ENCODE results near the gene YPEL3. TPM values are rescaled to one million over a fixed set of nuclear protein-coding genes. Genes with fewer than 3 reads are reported as not detected.
A peak's percentile ranks its signal among the peaks of the same experiment; 100 is the strongest.

YPEL3 gene
- total RNA-seq, 6 experiments from 2014 or later: 17.2 to 28.4 (median 19.1) TPM

- no peaks in the 10 kb centered on the region for H3K9me3 Mint-ChIP-seq
- H3K36me3 Mint-ChIP-seq (ENCODE audit: low read depth): peaks cover 4% of the 10 kb centered on the region; the same call in 1 of the 2 replicates
- H3K4me1 Mint-ChIP-seq (ENCODE audit: low read depth): peaks cover 36% of the 10 kb centered on the region
- peak overlapping the region; percentile 90 for H3K4me3 Mint-ChIP-seq
- no peak for TF ChIP-seq CTCF (IDR thresholded peaks at IDR 0.05)
- peaks cover 2% of the 10 kb centered on the region for H3K27me3 Mint-ChIP-seq (ENCODE audit: insufficient read depth)
- H3K27ac Mint-ChIP-seq: peak overlapping the region; percentile 86
- peak; percentile 93 for DNase-seq
These were observed 43.2 kb downstream of the YPEL3 start for GRCh38 chr16:30052671-30053372.

GRCh38 chr16:30051518-30051917 lies 44.5 kb downstream of the YPEL3 start:
- H3K4me3 Mint-ChIP-seq: peak overlapping the region; percentile 81
- peaks cover 2% of the 10 kb centered on the region for H3K27me3 Mint-ChIP-seq (ENCODE audit: insufficient read depth)
- peak overlapping the region; percentile 92 for H3K27ac Mint-ChIP-seq
- peaks cover 4% of the 10 kb centered on the region; the same call in 1 of the 2 replicates for H3K36me3 Mint-ChIP-seq (ENCODE audit: low read depth)
- DNase-seq: peak; percentile 74
- H3K9me3 Mint-ChIP-seq: no peaks in the 10 kb centered on the region
- TF ChIP-seq CTCF (IDR thresholded peaks at IDR 0.05): no peak
- peaks cover 36% of the 10 kb centered on the region for H3K4me1 Mint-ChIP-seq (ENCODE audit: low read depth)

GRCh38 chr16:30049871-30050270 lies 46.1 kb downstream of the YPEL3 start:
- H3K9me3 Mint-ChIP-seq: no peaks in the 10 kb centered on the region
- 0 out of 2 replicates have a peak, but pooled peaks cover 4% of the 10 kb centered on the region for H3K36me3 Mint-ChIP-seq (ENCODE audit: low read depth)
- no peak for DNase-seq
- peaks cover 2% of the 10 kb centered on the region for H3K27me3 Mint-ChIP-seq (ENCODE audit: insufficient read depth)
- TF ChIP-seq CTCF (IDR thresholded peaks at IDR 0.05): no peak
- no peak overlapping the region for H3K4me3 Mint-ChIP-seq
- H3K4me1 Mint-ChIP-seq (ENCODE audit: low read depth): peaks cover 30% of the 10 kb centered on the region
- H3K27ac Mint-ChIP-seq: no peak overlapping the region

- H3K9me3 Mint-ChIP-seq: no peaks in the 10 kb centered on the region
- H3K27me3 Mint-ChIP-seq (ENCODE audit: insufficient read depth): peaks cover 2% of the 10 kb centered on the region; the same call in 1 of the 2 replicates
- H3K27ac Mint-ChIP-seq: no peak overlapping the region
- H3K4me3 Mint-ChIP-seq: no peak overlapping the region
- no peak for DNase-seq
- H3K4me1 Mint-ChIP-seq (ENCODE audit: low read depth): peaks cover 11% of the 10 kb centered on the region
- 0 out of 2 replicates have a peak, but pooled peaks cover 2% of the 10 kb centered on the region for H3K36me3 Mint-ChIP-seq (ENCODE audit: low read depth)
- TF ChIP-seq CTCF (IDR thresholded peaks at IDR 0.05): no peak
These were observed 49.4 kb downstream of the YPEL3 start for GRCh38 chr16:30046588-30046987.

- Mint-ChIP-seq H3K4me3 (no peak overlapping the region), H3K36me3 (ENCODE audit: low read depth) (no peaks in the 10 kb centered on the region), H3K27me3 (ENCODE audit: insufficient read depth) (peaks cover 2% of the 10 kb centered on the region; the same call in 1 of the 2 replicates), H3K27ac (no peak overlapping the region), H3K4me1 (ENCODE audit: low read depth) (peaks cover 8% of the 10 kb centered on the region), H3K9me3 (no peaks in the 10 kb centered on the region)
- no peak for TF ChIP-seq CTCF (IDR thresholded peaks at IDR 0.05)
- no peak for DNase-seq
These were observed 49.8 kb downstream of the YPEL3 start for GRCh38 chr16:30046178-30046577.

Other genes with a start within 250 kb of the YPEL3 start
- 100 to 1,000 TPM in 3 of 6 experiments, 10 to 100 TPM in 3; 82.6 to 115 (median 94.7) TPM for gene CDIPT, start 233.0 kb downstream of the YPEL3 start, total RNA-seq (2021; fragmentation: NEBNext Ultra II Directional; extraction: Animal tissue kit (Norgen Biotek cat#: 25700))
- gene SEZ6L2, start 196.7 kb downstream of the YPEL3 start, total RNA-seq (2021; fragmentation: NEBNext Ultra II Directional; extraction: Animal tissue kit (Norgen Biotek cat#: 25700)): 1 to 10 TPM; 1.5 to 4.5 (median 3.9) TPM
- 10 to 100 TPM in 4 of 6 experiments, 1 to 10 TPM in 2; 5.1 to 15.9 (median 14.1) TPM for gene ASPHD1, start 195.7 kb downstream of the YPEL3 start, total RNA-seq (2021; fragmentation: NEBNext Ultra II Directional; extraction: Animal tissue kit (Norgen Biotek cat#: 25700))
- gene KCTD13, start 170.0 kb downstream of the YPEL3 start, total RNA-seq (2021; fragmentation: NEBNext Ultra II Directional; extraction: Animal tissue kit (Norgen Biotek cat#: 25700)): 10 to 100 TPM; 13.9 to 17.0 (median 16.1) TPM
- gene TMEM219, start 134.1 kb downstream of the YPEL3 start, total RNA-seq (2021; fragmentation: NEBNext Ultra II Directional; extraction: Animal tissue kit (Norgen Biotek cat#: 25700)): 100 to 1,000 TPM; 105 to 122 (median 110) TPM
- gene TAOK2, start 122.3 kb downstream of the YPEL3 start, total RNA-seq (2021; fragmentation: NEBNext Ultra II Directional; extraction: Animal tissue kit (Norgen Biotek cat#: 25700)): 10 to 100 TPM; 50.4 to 56.9 (median 53.0) TPM
- 10 to 100 TPM in 5 of 6 experiments, 1 to 10 TPM in 1; 9.8 to 14.4 (median 13.4) TPM for gene HIRIP3, start 100.6 kb downstream of the YPEL3 start, total RNA-seq (2021; fragmentation: NEBNext Ultra II Directional; extraction: Animal tissue kit (Norgen Biotek cat#: 25700))
- 10 to 100 TPM; 61.0 to 77.4 (median 73.8) TPM for gene INO80E, start 100.0 kb downstream of the YPEL3 start, total RNA-seq (2021; fragmentation: NEBNext Ultra II Directional; extraction: Animal tissue kit (Norgen Biotek cat#: 25700))
- gene DOC2A, start 85.2 kb downstream of the YPEL3 start, total RNA-seq (2021; fragmentation: NEBNext Ultra II Directional; extraction: Animal tissue kit (Norgen Biotek cat#: 25700)): under 1 TPM in 2 of 6 experiments, not detected in 4; 0.19 to 0.30 TPM
- not detected for gene C16orf92, start 73.0 kb downstream of the YPEL3 start, total RNA-seq (2021; fragmentation: NEBNext Ultra II Directional; extraction: Animal tissue kit (Norgen Biotek cat#: 25700))
- under 1 TPM in 4 of 6 experiments, not detected in 2; 0.28 to 0.39 (median 0.33) TPM for gene TLCD3B, start 64.9 kb downstream of the YPEL3 start, total RNA-seq (2021; fragmentation: NEBNext Ultra II Directional; extraction: Animal tissue kit (Norgen Biotek cat#: 25700))
- gene ALDOA, start 30.5 kb downstream of the YPEL3 start, total RNA-seq (2021; fragmentation: NEBNext Ultra II Directional; extraction: Animal tissue kit (Norgen Biotek cat#: 25700)): 1,000 to 10,000 TPM; 1,621 to 1,937 (median 1,752) TPM
- 100 to 1,000 TPM; 111 to 135 (median 123) TPM for gene PPP4C, start 20.2 kb downstream of the YPEL3 start, total RNA-seq (2021; fragmentation: NEBNext Ultra II Directional; extraction: Animal tissue kit (Norgen Biotek cat#: 25700))
- under 1 TPM; 0.16 to 0.33 (median 0.26) TPM for gene TBX6, start 4.3 kb downstream of the YPEL3 start, total RNA-seq (2021; fragmentation: NEBNext Ultra II Directional; extraction: Animal tissue kit (Norgen Biotek cat#: 25700))
- 1 to 10 TPM; 1.5 to 3.0 (median 2.3) TPM for gene GDPD3, start 17.3 kb upstream of the YPEL3 start, total RNA-seq (2021; fragmentation: NEBNext Ultra II Directional; extraction: Animal tissue kit (Norgen Biotek cat#: 25700))
- gene MAPK3, start 27.0 kb upstream of the YPEL3 start, total RNA-seq (2021; fragmentation: NEBNext Ultra II Directional; extraction: Animal tissue kit (Norgen Biotek cat#: 25700)): 10 to 100 TPM; 58.5 to 89.3 (median 80.4) TPM
- 1 to 10 TPM; 2.9 to 4.2 (median 3.7) TPM for gene CORO1A, start 87.4 kb upstream of the YPEL3 start, total RNA-seq (2021; fragmentation: NEBNext Ultra II Directional; extraction: Animal tissue kit (Norgen Biotek cat#: 25700))
- gene BOLA2B, start 97.5 kb upstream of the YPEL3 start, total RNA-seq (2021; fragmentation: NEBNext Ultra II Directional; extraction: Animal tissue kit (Norgen Biotek cat#: 25700)): 100 to 1,000 TPM; 113 to 142 (median 131) TPM
- 10 to 100 TPM; 13.2 to 23.3 (median 20.7) TPM for gene SLX1A, start 97.7 kb upstream of the YPEL3 start, total RNA-seq (2021; fragmentation: NEBNext Ultra II Directional; extraction: Animal tissue kit (Norgen Biotek cat#: 25700))
- 1 to 10 TPM; 3.4 to 8.9 (median 4.1) TPM for gene SULT1A3, start 103.0 kb upstream of the YPEL3 start, total RNA-seq (2021; fragmentation: NEBNext Ultra II Directional; extraction: Animal tissue kit (Norgen Biotek cat#: 25700))
- gene NPIPB13, start 152.3 kb upstream of the YPEL3 start, total RNA-seq (2021; fragmentation: NEBNext Ultra II Directional; extraction: Animal tissue kit (Norgen Biotek cat#: 25700)): 1 to 10 TPM in 5 of 6 experiments, under 1 TPM in 1; 0.91 to 7.5 (median 4.0) TPM

All from HFFc6 (cell line).